CD8-positive, alpha-beta memory T cell (primary cell): ENCODE data around the gene SNRK. TPM values are rescaled to one million over a fixed set of nuclear protein-coding genes. Genes with fewer than 3 reads are reported as not detected.

Source experiments
- CTCF ChIA-PET: fragments of 350-600 bp; sonication (Branson Sonifier 250); formaldehyde crosslinking; loops from one replicate; lab custom pipeline; 2021; ENCODE audit warnings: antibody characterized with exemption; lab: Charles Lee
- POLR2A ChIA-PET: fragments of 350-600 bp; sonication (Branson Sonifier 250); formaldehyde crosslinking; loops from one replicate; lab custom pipeline; 2021; ENCODE audit warnings: antibody characterized with exemption; lab: Charles Lee
- DNase-seq, 5 donors: peaks; one replicate each; pipeline versions ENCODE4 v3.0.0 to v3.0.0-alpha.2; 2020 to 2022; ENCODE audit warnings: mixed read lengths in 1 of 5
- H3K27ac ChIP-seq: one replicate; pipeline ENCODE4 v1.7.0; 2013; ENCODE audit warnings: low read depth, mild to moderate bottlenecking, low read length, moderate library complexity
- H3K27me3 ChIP-seq: 2 replicates; pipeline ENCODE4 v1.7.0; 2013; ENCODE audit warnings: low read length, mild to moderate bottlenecking; ENCODE audit not compliant: insufficient read depth, poor library complexity, severe bottlenecking
- H3K36me3 ChIP-seq: 2 replicates; pipeline ENCODE4 v1.7.0; 2013; ENCODE audit warnings: mild to moderate bottlenecking, low read length, moderate library complexity; ENCODE audit not compliant: insufficient read depth
- H3K4me1 ChIP-seq: 2 replicates; pipeline ENCODE4 v1.7.0; 2013; ENCODE audit warnings: mild to moderate bottlenecking, low read length, moderate library complexity; ENCODE audit not compliant: insufficient read depth
- H3K4me3 ChIP-seq: 2 replicates; pipeline ENCODE4 v1.7.0; 2013; ENCODE audit warnings: mild to moderate bottlenecking, low read length
- H3K9me3 ChIP-seq: 2 replicates; pipeline ENCODE4 v1.7.0; 2013; ENCODE audit warnings: mild to moderate bottlenecking, low read length
- H3K27ac Mint-ChIP-seq, 8 donors: one replicate each; pipeline ENCODE4 v1.8.0; 2020 to 2021; ENCODE audit warnings: mixed read lengths in 8 of 8, mild to moderate bottlenecking in 6 of 8, inconsistent platforms in 3 of 8, moderate library complexity in 3 of 8
- H3K27me3 Mint-ChIP-seq, 2 donors: one replicate each; pipeline ENCODE4 v1.8.0; 2020 to 2021; ENCODE audit warnings: mixed read lengths in 2 of 2, mild to moderate bottlenecking in 1 of 2, moderate library complexity in 1 of 2
- H3K36me3 Mint-ChIP-seq, 3 donors: one replicate each; pipeline ENCODE4 v1.8.0; 2020 to 2021; ENCODE audit warnings: mixed read lengths in 3 of 3, inconsistent platforms in 1 of 3, mild to moderate bottlenecking in 1 of 3
- H3K4me1 Mint-ChIP-seq, 3 donors: one replicate each; pipeline ENCODE4 v1.8.0; 2020 to 2021; ENCODE audit warnings: mixed read lengths in 3 of 3, inconsistent platforms in 1 of 3, mild to moderate bottlenecking in 1 of 3
- H3K4me3 Mint-ChIP-seq, 7 donors: one replicate each; pipeline ENCODE4 v1.8.0; 2020 to 2021; ENCODE audit warnings: mixed read lengths in 7 of 7, mild to moderate bottlenecking in 6 of 7, moderate library complexity in 4 of 7, inconsistent platforms in 2 of 7
- H3K9me3 Mint-ChIP-seq, 5 donors: one replicate each; pipeline ENCODE4 v1.8.0; 2020 to 2022; ENCODE audit warnings: mixed read lengths in 5 of 5, mild to moderate bottlenecking in 3 of 5, moderate library complexity in 2 of 5, inconsistent platforms in 1 of 5
- polyA plus RNA-seq: library from polyadenylated mRNA; unstranded; fragments of 300-500 nt; fragmentation: Illumina TruSeq; gene quantifications from one replicate; pipeline ENCODE4 v1.2.3, GENCODE V29; 2021
- total RNA-seq, 2 experiments: library from RNA; stranded (reverse); gene quantifications; one replicate each; pipeline ENCODE4 v1.2.3, GENCODE V29; 2021

Gene SNRK
- total and polyA plus RNA-seq, 3 experiments from 2014 or later: 34.2 to 55.1 (median 35.9) TPM

DNA sequence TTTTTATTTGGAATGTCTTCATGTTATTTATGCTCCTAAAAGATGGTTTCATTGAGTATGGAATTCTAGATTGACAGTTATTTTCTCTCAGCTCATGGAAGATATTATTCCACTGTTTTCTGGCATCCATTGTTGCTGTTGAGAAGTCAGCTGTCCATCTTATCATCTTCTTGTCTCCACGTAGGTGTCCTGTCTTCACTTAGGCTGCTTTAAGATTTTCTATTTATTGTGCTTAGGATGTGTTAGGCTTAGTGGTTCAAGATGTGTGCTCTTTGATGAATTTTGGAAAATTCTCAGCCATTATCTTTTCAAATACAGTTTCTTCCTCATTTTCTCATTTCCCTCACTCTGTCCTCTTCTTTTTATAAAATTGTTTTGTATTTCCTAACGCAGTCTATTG, 52.0 kb downstream of the SNRK start:
- Histone ChIP-seq H3K4me3 (no peak overlapping the region), H3K4me1 (peaks cover 19% of the 10 kb centered on the region), H3K27ac (no peak overlapping the region), H3K9me3 (peaks cover 24% of the 10 kb centered on the region), H3K27me3 (no peaks in the 10 kb centered on the region), H3K36me3 (peaks cover 50% of the 10 kb centered on the region)
- Mint-ChIP-seq H3K4me1 (peaks cover 27 to 31% (median 30%) of the 10 kb centered on the region in 3 donors), H3K36me3 (peaks cover 43 to 88% (median 73%) of the 10 kb centered on the region in 3 donors), H3K27ac (peak overlapping the region in 5 of 8 donors; percentile 26 to 72 (median 54)), H3K27me3 (peaks cover 0 to 2% of the 10 kb centered on the region in 2 donors), H3K4me3 (no peak overlapping the region), H3K9me3 (peaks cover 19 to 38% (median 31%) of the 10 kb centered on the region in 5 donors)
- ChIA-PET POLR2A (no interaction called here), CTCF (interaction anchor here (1.1 to 1.3 kb wide), 2 partner anchors 9 to 176 kb away, joined by 3 to 4 read pairs; no protein-coding TSS in a partner anchor)
- DNase-seq: no peak

DNA sequence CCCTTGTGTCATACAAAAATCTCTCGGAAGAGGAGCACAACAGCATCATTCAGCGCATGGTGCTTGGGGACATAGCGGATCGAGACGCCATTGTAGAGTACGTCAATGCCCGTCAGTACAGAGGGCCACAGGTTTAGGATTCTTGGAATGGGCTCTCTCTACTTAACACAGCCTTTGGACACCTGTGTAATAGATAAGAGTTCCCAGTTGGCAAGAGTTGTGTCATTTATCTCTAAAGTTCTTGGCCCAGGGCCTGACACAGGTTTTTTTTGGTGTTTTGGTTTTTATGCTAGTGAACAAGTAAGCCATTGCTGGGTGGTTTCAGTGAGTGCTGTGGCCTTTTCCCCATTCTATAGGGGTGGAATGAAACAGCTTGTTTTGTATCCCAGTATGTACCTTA, 54.1 kb downstream of the SNRK start:
- POLR2A ChIA-PET: no interaction called here
- peaks cover 0 to 2% of the 10 kb centered on the region in 2 donors for H3K27me3 Mint-ChIP-seq
- no peak for DNase-seq
- CTCF ChIA-PET: interaction anchor here (0.7 kb wide), 1 partner anchor 46 kb away, joined by 3 read pairs; no protein-coding TSS in a partner anchor
- H3K4me1 ChIP-seq: peaks cover 40% of the 10 kb centered on the region
- H3K36me3 ChIP-seq: peaks cover 55% of the 10 kb centered on the region
- no peaks in the 10 kb centered on the region for H3K27me3 ChIP-seq
- H3K4me3 ChIP-seq: no peak overlapping the region
- no peak overlapping the region for H3K27ac ChIP-seq
- peak overlapping the region in 5 of 8 donors; percentile 35 to 88 (median 78) for H3K27ac Mint-ChIP-seq
- H3K9me3 ChIP-seq: peaks cover 20% of the 10 kb centered on the region
- H3K36me3 Mint-ChIP-seq: peaks cover 46 to 93% (median 74%) of the 10 kb centered on the region in 3 donors
- H3K4me3 Mint-ChIP-seq: no peak overlapping the region
- H3K4me1 Mint-ChIP-seq: peaks cover 43 to 50% (median 48%) of the 10 kb centered on the region in 3 donors
- peaks cover 16 to 33% (median 29%) of the 10 kb centered on the region in 5 donors for H3K9me3 Mint-ChIP-seq

DNA sequence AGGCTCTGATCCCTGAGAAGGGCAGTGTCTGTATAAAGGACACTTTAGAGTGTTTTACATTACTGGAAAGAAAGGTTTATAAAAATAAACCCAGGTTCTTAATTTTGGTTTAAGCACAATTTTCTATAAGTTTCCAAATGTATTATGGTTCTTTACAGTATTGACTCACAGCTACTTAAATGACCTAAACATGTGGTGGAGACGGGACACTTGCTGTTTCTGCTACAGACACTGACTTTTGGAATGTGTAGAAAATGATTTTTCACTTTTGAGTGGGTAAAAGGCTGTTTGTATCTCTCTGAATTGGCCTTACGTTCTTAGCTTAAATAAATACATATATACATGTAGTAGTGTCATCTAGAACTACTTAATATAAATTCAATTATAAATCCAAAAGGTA, 55.4 kb downstream of the SNRK start:
- H3K27ac Mint-ChIP-seq: peak overlapping the region in 6 of 8 donors; percentile 61 to 97 (median 91)
- POLR2A ChIA-PET: interaction anchor here (1.5 kb wide), 1 partner anchor 56 kb away, joined by 5 read pairs; the partner anchor contains the start of gene SNRK

DNA sequence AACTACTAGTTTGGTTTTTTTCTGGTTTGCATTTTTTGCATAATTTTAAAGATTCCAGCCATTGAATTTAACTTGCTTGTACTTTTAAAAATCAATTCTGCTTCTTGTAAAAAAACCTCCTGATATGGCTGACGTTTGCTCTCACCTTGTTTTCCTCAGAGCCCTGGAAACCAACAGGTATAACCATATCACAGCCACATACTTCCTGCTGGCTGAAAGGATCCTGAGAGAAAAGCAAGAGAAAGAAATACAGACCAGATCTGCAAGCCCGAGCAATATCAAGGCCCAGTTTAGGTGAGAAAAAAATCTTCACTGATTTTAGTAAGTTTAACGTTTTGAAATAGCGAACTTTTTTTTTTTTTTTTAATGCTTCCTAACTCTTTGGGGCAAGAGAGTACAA, 56.8 kb downstream of the SNRK start:
- peaks cover 0 to 4% of the 10 kb centered on the region in 2 donors for H3K27me3 Mint-ChIP-seq
- H3K4me1 Mint-ChIP-seq: peaks cover 65 to 76% (median 75%) of the 10 kb centered on the region in 3 donors
- Histone ChIP-seq H3K4me3 (no peak overlapping the region), H3K27me3 (no peaks in the 10 kb centered on the region), H3K36me3 (peaks cover 45% of the 10 kb centered on the region), H3K27ac (no peak overlapping the region), H3K4me1 (peaks cover 68% of the 10 kb centered on the region), H3K9me3 (peaks cover 10% of the 10 kb centered on the region)
- peaks cover 43 to 86% (median 66%) of the 10 kb centered on the region in 3 donors for H3K36me3 Mint-ChIP-seq
- DNase-seq: peak in 2 of 5 donors; percentile 49 to 75
- ChIA-PET POLR2A (interaction anchor here (1.5 kb wide), 1 partner anchor 57 kb away, joined by 5 read pairs; the partner anchor contains the start of gene SNRK), CTCF (no interaction called here)
- H3K27ac Mint-ChIP-seq: peak overlapping the region; percentile 78 to 97 (median 92)
- H3K9me3 Mint-ChIP-seq: peaks cover 6 to 12% (median 8%) of the 10 kb centered on the region in 5 donors
- peak overlapping the region; percentile 49 to 82 (median 68) for H3K4me3 Mint-ChIP-seq

More for the DNA sequence above, 55.4 kb downstream of the SNRK start:
- H3K27me3 ChIP-seq: no peaks in the 10 kb centered on the region
- Mint-ChIP-seq H3K4me1 (peaks cover 52 to 63% (median 62%) of the 10 kb centered on the region in 3 donors), H3K4me3 (no peak overlapping the region), H3K36me3 (peaks cover 39 to 85% (median 66%) of the 10 kb centered on the region in 3 donors), H3K9me3 (peaks cover 6 to 21% (median 18%) of the 10 kb centered on the region in 5 donors), H3K27me3 (peaks cover 0 to 2% of the 10 kb centered on the region in 2 donors)
- H3K9me3 ChIP-seq: peaks cover 16% of the 10 kb centered on the region
- CTCF ChIA-PET: no interaction called here
- no peak overlapping the region for H3K4me3 ChIP-seq
- peaks cover 54% of the 10 kb centered on the region for H3K4me1 ChIP-seq
- no peak for DNase-seq
- peaks cover 43% of the 10 kb centered on the region for H3K36me3 ChIP-seq
- H3K27ac ChIP-seq: no peak overlapping the region

DNA sequence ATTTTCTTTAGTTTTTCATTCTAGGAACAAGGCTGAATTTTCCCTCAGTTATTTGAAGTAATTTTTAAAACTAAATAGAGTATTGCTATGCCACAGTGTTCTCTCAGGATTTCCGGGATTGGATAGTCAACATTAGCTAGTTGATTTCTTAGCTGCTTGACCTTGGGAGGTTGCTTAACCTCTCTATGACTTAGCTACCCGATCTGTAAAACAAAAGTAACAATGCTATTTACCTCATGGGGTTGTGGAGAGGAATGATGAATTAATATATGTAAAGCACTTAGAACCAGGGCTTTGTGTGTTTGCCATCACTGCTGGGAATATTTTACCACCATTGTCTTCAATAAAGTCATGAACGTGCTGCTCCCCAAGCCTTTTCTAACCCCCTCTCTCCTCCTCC, 57.5 kb downstream of the SNRK start:
- Mint-ChIP-seq H3K9me3 (peaks cover under 1 to 5% (median 3%) of the 10 kb centered on the region in 5 donors), H3K4me1 (peaks cover 71 to 83% (median 82%) of the 10 kb centered on the region in 3 donors), H3K27me3 (peaks cover 0 to 2% of the 10 kb centered on the region in 2 donors), H3K36me3 (peaks cover 40 to 86% (median 64%) of the 10 kb centered on the region in 3 donors), H3K4me3 (peak overlapping the region; percentile 49 to 82 (median 64)), H3K27ac (peak overlapping the region in 7 of 8 donors; percentile 90 to 97 (median 93))
- POLR2A ChIA-PET: interaction anchor here (5.4 kb wide), 1 partner anchor 57 kb away, joined by 29 read pairs; the partner anchor contains the start of gene SNRK
- H3K36me3 ChIP-seq: peaks cover 52% of the 10 kb centered on the region
- H3K4me1 ChIP-seq: peaks cover 74% of the 10 kb centered on the region
- no peak overlapping the region for H3K27ac ChIP-seq
- H3K27me3 ChIP-seq: no peaks in the 10 kb centered on the region
- CTCF ChIA-PET: no interaction called here
- peaks cover 5% of the 10 kb centered on the region for H3K9me3 ChIP-seq
- no peak for DNase-seq
- H3K4me3 ChIP-seq: no peak overlapping the region

DNA sequence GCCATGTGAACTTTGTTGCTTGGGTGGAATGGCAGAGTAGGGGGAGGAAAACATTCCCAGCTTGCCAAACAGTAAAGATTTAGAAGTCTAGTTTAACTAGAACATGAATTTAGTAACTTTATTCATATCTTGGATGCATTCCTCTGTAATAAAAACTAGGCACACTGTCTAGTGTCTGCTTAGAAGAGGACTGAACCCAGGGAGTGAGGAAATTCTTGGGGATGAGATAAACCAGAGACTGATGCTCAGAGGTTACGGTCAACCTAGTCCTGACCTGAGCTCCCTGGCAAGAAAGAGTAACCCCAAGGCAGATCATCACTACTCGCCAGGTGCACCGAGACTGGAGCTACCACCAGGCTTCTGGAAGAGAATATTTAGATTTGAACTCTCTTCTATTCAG, 58.2 kb downstream of the SNRK start:
- peaks cover 0 to 4% (median 2%) of the 10 kb centered on the region in 5 donors for H3K9me3 Mint-ChIP-seq
- H3K9me3 ChIP-seq: no peaks in the 10 kb centered on the region
- DNase-seq: no peak
- H3K36me3 ChIP-seq: peaks cover 53% of the 10 kb centered on the region
- H3K27me3 ChIP-seq: no peaks in the 10 kb centered on the region
- H3K36me3 Mint-ChIP-seq: peaks cover 43 to 86% (median 62%) of the 10 kb centered on the region in 3 donors
- H3K27ac ChIP-seq: no peak overlapping the region
- peak overlapping the region; percentile 74 to 97 (median 92) for H3K27ac Mint-ChIP-seq
- H3K27me3 Mint-ChIP-seq: peaks cover 0 to 2% of the 10 kb centered on the region in 2 donors
- CTCF ChIA-PET: interaction anchor here (1.1 to 2.4 kb wide), 5 partner anchors 7 to 182 kb away, joined by 3 to 8 read pairs (median 4); no protein-coding TSS in a partner anchor
- POLR2A ChIA-PET: interaction anchor here (0.9 to 5.4 kb wide), 3 partner anchors 8 to 58 kb away, joined by 4 to 29 read pairs (median 8); partner anchors contain the start of gene SNRK
- H3K4me1 Mint-ChIP-seq: peaks cover 78 to 90% (median 89%) of the 10 kb centered on the region in 3 donors
- peak overlapping the region in 5 of 7 donors; percentile 17 to 74 (median 44) for H3K4me3 Mint-ChIP-seq
- no peak overlapping the region for H3K4me3 ChIP-seq
- peaks cover 80% of the 10 kb centered on the region for H3K4me1 ChIP-seq

DNA sequence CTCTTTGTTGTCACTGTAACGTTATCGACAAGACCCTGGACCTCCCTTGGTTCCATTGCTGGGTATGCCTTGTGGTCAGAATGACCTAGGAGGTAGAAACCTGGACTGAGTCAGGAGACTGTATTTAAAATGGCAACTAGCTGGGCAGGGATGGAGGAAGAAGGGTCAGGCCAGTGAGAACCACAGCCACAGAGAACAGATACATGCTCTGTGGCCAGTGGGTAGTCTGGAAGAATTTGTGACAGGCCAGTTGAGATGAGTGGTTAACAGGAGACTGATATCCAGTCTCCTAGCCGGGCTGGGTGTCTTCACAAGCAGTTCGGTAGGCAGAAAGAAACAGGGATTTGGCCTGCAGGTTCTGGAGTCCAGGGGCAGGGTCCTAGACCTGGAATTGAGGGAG, 58.9 kb downstream of the SNRK start:
- ChIA-PET CTCF (interaction anchor here (1.1 to 2.4 kb wide), 6 partner anchors 8 to 183 kb away, joined by 3 to 8 read pairs (median 4); no protein-coding TSS in a partner anchor), POLR2A (interaction anchor here (0.5 to 5.4 kb wide), 6 partner anchors 9 to 1036 kb away, joined by 3 to 29 read pairs (median 6); partner anchors contain the start of gene SNRK)
- H3K27me3 ChIP-seq: no peaks in the 10 kb centered on the region
- Mint-ChIP-seq H3K4me3 (peak overlapping the region; percentile 29 to 88 (median 59)), H3K27ac (peak overlapping the region; percentile 90 to 99 (median 96)), H3K9me3 (peaks cover 0 to under 1% (median 0%) of the 10 kb centered on the region in 5 donors), H3K4me1 (peaks cover 78 to 91% (median 90%) of the 10 kb centered on the region in 3 donors), H3K36me3 (peaks cover 40 to 87% (median 60%) of the 10 kb centered on the region in 3 donors), H3K27me3 (peaks cover 0 to 2% of the 10 kb centered on the region in 2 donors)
- no peak for DNase-seq
- no peak overlapping the region for H3K27ac ChIP-seq
- peaks cover 51% of the 10 kb centered on the region for H3K36me3 ChIP-seq
- no peak overlapping the region for H3K4me3 ChIP-seq
- H3K9me3 ChIP-seq: no peaks in the 10 kb centered on the region
- H3K4me1 ChIP-seq: peaks cover 80% of the 10 kb centered on the region
